Epithelial cell of esophagus (primary cell): Measurements from ENCODE around the gene ISYNA1.

Source experiments
- DNase-seq: peaks from one replicate; pipeline ENCODE4 v3.0.0; 2010; ENCODE audit warnings: low read depth
- H3K4me3 ChIP-seq: 2 replicates; pipeline ENCODE4 v1.5.1; 2011; ENCODE audit warnings: mild to moderate bottlenecking, low read length, control low read depth
- TF ChIP-seq, protein P1 (sequence below): IDR thresholded peaks from 2 replicates; pipeline ENCODE4 v1.5.1; 2011; ENCODE audit warnings: low read depth, mild to moderate bottlenecking, low read length, control low read depth, inconsistent platforms; ENCODE audit not compliant: insufficient read depth; ENCODE audit errors: missing control alignments

The ISYNA1 gene

DNA sequence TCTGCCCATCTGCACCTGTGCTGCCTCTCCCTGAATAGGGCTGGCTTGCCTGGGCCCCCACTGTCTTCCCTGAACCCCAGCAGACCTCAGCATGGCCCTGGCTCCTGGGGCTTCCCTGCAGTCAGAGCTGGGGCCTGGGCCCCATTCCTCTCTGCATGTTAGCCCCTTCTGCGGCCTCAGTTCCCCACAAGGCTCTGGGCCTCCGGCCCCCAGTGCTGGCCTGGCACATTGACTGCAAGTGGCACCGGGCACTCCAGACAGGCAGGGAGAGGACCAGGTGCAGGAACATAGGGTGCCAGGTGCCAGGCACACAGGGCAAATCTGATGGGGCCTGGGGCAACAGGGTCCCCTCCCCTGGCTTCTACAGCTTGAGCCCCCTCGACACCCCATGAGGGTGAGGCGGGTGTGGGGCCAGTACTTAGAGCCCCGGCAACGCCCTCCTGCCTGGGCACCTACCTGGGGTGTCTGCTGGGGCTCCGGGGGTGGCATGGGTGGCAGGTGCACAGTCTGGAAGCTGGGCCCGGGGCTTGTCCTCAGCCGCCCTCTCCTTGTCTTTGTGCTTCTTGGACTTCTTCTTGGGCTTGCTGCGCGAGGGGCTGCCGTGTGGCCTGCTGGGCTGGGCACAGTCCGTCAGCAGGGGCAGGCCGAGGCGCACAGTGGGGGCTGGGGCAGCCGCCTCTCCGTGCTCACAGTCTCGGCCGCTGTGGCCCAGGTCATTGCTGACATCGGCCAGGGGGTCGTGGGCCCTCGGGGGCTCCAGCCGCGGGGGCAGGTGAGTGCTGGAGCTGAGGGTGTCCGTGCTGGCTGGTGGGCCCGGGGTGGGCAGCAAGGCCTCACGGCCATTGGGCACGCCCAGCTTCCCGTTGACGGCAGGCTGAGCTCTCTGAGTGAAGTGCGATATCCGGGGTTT lies 12.3 kb upstream of the ISYNA1 start:
- DNase-seq: no peak
- TF ChIP-seq, protein P1, sequence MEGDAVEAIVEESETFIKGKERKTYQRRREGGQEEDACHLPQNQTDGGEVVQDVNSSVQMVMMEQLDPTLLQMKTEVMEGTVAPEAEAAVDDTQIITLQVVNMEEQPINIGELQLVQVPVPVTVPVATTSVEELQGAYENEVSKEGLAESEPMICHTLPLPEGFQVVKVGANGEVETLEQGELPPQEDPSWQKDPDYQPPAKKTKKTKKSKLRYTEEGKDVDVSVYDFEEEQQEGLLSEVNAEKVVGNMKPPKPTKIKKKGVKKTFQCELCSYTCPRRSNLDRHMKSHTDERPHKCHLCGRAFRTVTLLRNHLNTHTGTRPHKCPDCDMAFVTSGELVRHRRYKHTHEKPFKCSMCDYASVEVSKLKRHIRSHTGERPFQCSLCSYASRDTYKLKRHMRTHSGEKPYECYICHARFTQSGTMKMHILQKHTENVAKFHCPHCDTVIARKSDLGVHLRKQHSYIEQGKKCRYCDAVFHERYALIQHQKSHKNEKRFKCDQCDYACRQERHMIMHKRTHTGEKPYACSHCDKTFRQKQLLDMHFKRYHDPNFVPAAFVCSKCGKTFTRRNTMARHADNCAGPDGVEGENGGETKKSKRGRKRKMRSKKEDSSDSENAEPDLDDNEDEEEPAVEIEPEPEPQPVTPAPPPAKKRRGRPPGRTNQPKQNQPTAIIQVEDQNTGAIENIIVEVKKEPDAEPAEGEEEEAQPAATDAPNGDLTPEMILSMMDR: no peak
- no peak overlapping the region for H3K4me3 ChIP-seq

DNA sequence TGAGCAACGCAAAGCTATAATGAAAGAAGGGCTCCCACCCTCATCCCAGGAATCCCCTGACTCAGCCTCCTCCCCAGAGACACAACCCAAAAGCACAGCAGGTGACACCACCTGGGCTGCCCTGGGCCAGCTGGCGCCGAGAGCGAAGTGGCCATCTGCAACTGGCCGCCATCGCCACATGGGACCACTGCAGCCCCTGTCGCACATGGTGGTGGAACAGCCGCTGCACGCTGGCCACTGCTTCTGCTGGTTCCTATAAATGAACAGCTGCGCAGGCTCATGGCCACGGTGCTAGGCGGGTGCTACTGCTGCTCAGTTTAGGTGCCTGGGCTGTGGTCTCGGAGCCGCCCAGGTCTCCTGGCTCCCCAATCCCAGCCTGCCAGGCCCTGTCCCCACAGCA lies 11.6 kb upstream of the ISYNA1 start:
- TF ChIP-seq, protein P1: no peak
- H3K4me3 ChIP-seq: no peak overlapping the region
- DNase-seq: no peak

DNA sequence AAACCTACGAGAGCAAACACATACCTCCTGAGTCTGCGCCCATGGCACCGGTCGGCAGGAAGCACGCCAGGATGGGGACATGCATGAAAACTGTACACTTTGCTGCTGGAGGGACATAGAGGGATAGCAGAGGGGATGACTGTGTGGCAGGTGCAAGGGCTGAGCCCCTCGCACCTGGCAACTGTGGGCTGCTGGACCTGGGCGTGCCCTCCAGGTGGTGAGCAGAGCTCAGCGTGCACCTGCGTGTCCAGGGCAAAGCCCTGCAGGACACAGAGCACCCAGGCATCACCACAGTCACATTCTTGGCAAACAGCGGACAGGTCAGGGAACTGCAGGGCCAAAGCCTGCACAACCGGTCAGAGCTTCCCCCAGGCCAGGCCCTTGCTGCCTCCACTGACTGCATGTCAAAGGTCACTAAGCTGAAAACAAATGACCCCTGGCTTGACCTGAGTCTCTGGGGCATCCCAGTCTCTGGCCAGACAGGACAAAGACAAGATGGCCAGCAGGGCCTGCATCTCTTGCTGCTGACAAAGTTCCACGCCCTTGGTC lies 9.0 kb upstream of the ISYNA1 start:
- no peak for DNase-seq
- TF ChIP-seq, protein P1: no peak
- no peak overlapping the region for H3K4me3 ChIP-seq

DNA sequence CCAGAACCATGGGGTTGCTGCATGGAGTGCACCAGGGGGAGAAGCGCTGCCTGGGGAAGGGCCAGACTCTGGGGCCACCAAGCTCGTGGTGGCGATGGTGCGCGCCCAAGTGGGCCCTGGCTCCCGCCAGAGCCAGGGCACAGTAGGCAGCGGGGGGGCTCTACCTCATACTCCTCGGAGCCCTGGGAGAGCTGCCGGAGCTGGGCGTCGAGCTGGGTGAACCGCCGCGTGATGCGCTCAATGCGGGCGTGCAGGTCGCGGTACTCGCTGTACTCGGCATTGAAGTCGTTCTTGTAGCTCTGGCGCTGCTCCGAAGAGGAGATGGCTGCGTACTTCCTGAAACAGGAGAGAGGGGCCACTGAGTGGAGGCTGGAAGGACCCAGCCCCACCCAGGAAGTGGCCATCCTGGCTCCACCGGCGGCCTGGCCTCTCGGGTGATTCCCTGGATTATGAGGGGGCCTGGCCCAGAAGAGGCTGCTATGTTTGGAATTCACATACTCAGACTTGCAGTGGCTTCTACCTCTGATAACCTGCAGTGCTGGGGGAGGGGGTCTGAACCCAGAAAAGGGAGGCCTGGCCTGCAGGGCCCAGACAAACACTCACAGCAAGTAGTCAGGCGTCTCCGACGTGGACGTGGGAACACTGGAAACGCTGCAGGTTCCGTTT lies 8.3 kb upstream of the ISYNA1 start:
- TF ChIP-seq, protein P1: no peak
- DNase-seq: no peak
- H3K4me3 ChIP-seq: no peak overlapping the region

DNA sequence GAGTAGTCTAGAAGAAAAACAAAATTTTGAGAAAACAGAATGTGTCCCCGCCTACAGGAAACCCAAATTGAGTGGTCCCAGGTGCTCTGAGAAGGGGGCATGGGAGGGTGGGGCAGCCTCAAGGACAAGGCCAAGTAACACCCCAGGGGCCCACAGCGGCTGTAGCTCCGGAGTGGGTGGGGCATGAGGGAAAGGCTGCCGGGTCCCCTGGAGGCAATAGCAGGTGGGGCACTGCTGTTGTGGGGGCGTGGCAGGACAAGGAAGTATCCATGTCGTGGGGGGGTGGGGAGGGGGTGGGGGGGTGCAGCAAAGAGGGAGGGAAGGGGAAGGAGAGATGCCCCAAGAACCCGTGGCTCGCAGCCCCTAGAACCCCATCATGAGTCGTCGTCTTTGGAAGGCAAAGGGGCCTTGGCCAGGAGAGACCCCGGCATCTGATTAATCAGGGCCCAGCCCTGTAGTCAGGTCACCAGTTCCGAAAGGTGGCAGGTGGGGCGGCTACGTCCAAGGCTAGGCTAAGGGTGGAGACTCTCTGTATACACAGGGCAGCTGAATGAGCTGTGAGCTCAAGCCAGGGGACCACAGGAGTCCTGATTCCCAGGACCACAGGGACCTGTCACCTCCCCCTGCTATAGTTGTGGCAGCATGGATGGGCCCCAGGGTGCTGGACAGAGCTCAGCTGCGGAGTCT lies 7.5 kb upstream of the ISYNA1 start:
- TF ChIP-seq, protein P1: no peak
- DNase-seq: no peak
- no peak overlapping the region for H3K4me3 ChIP-seq

DNA sequence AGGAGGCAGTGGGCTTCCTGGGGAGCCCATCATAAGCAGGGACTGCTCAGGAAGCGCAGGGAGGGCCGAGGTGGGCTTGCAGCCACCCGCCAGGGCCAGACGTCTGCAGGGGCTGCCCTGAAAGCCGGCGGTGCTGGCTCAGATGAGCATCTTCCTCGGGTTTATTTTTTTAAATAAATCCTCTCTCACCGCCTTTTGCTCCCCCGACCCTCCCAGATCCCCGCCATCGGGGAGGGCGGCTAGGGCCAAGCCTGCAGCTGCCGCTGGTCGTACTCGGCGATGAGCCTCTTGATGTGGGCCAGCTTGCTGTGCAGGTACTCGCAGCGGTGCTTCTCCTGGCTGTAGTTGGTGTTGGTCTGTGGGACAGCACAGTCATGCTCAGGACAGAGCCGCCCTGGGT lies 6.6 kb upstream of the ISYNA1 start:
- no peak for DNase-seq
- H3K4me3 ChIP-seq: no peak overlapping the region
- TF ChIP-seq, protein P1: no peak
